Ecto neural progenitor cell (in vitro differentiated cells): ENCODE results near the gene RUVBL2.

Source experiments
- DNase-seq: peaks from one replicate; pipeline ENCODE4 v3.0.0-alpha.2; 2018; ENCODE audit warnings: low spot score

RUVBL2 gene

GRCh38 chr19:48964205-48965039, 29.3 kb upstream of the RUVBL2 start:
- DNase-seq = no peak

GRCh38 chr19:48965040-48965805, 28.5 kb upstream of the RUVBL2 start, which contains the start of gene FTL:
TSS of gene FTL (plus strand) at chr19:48965309. CDS start at chr19:48965508, 199 bp downstream.
- peak; percentile 95 for DNase-seq

GRCh38 chr19:48965806-48966540, 27.7 kb upstream of the RUVBL2 start:
- peak; percentile 91 for DNase-seq

- DNase-seq = no peak
These were observed 26.9 kb upstream of the RUVBL2 start for GRCh38 chr19:48966541-48967345.

GRCh38 chr19:48967346-48968178, 26.1 kb upstream of the RUVBL2 start:
- DNase-seq = no peak

- no peak for DNase-seq
These were observed 25.5 kb upstream of the RUVBL2 start for GRCh38 chr19:48968179-48968661.

GRCh38 chr19:48968813-48969218, 24.9 kb upstream of the RUVBL2 start:
- no peak for DNase-seq

- no peak for DNase-seq
These were observed 24.2 kb upstream of the RUVBL2 start for GRCh38 chr19:48969276-48970138.

GRCh38 chr19:48970139-48970766, 23.4 kb upstream of the RUVBL2 start:
- DNase-seq = no peak

GRCh38 chr19:48970923-48971395, 22.7 kb upstream of the RUVBL2 start:
- peak; percentile 88 for DNase-seq

GRCh38 chr19:48975947-48976847, 17.5 kb upstream of the RUVBL2 start:
- DNase-seq = no peak

GRCh38 chr19:48977061-48977460, 16.6 kb upstream of the RUVBL2 start:
- no peak for DNase-seq

GRCh38 chr19:48982280-48982679, 11.4 kb upstream of the RUVBL2 start:
- DNase-seq = no peak

- DNase-seq = no peak
These were observed 8.0 kb upstream of the RUVBL2 start for GRCh38 chr19:48985711-48986110.

- no peak for DNase-seq
These were observed 7.5 kb upstream of the RUVBL2 start for GRCh38 chr19:48986211-48986610.

GRCh38 chr19:48987323-48987722, 6.4 kb upstream of the RUVBL2 start:
- no peak for DNase-seq

- DNase-seq = no peak
These were observed 5.4 kb upstream of the RUVBL2 start for GRCh38 chr19:48988286-48988685.

GRCh38 chr19:48988860-48989259, 4.8 kb upstream of the RUVBL2 start:
- DNase-seq = no peak
